ENCODE results near the gene MCOLN1.

MCOLN1 gene

GRCh38 chr19:7504684-7505083 lies 17.7 kb upstream of the MCOLN1 start:
- DNase-seq: no peak

- DNase-seq: no peak
Measured at GRCh38 chr19:7505288-7505681, 17.1 kb upstream of the MCOLN1 start.

- no peak for DNase-seq
Measured at GRCh38 chr19:7505682-7506384, 16.6 kb upstream of the MCOLN1 start.

- peak in 1 of 2 experiments; percentile 23 for DNase-seq
Measured at GRCh38 chr19:7506385-7507328, 15.8 kb upstream of the MCOLN1 start.

- no peak for DNase-seq
Measured at GRCh38 chr19:7507884-7508283, 14.5 kb upstream of the MCOLN1 start.

GRCh38 chr19:7509625-7510024 lies 12.8 kb upstream of the MCOLN1 start:
- no peak for DNase-seq

- DNase-seq: peak; percentile 98 to 99
Measured at GRCh38 chr19:7512400-7512851, 10.0 kb upstream of the MCOLN1 start.

- peak in 1 of 2 experiments; percentile 67 for DNase-seq
Measured at GRCh38 chr19:7513809-7514642, 8.4 kb upstream of the MCOLN1 start.

GRCh38 chr19:7515110-7515644 lies 7.2 kb upstream of the MCOLN1 start:
- no peak for DNase-seq

GRCh38 chr19:7515645-7516151 lies 6.7 kb upstream of the MCOLN1 start, which contains the start of gene ZNF358:
TSS of gene ZNF358 (plus strand) at chr19:7516103. CDS start at chr19:7519243, 3,140 bp downstream.
- DNase-seq: peak; percentile 20 to 75

- peak in 1 of 2 experiments; percentile 24 for DNase-seq
Measured at GRCh38 chr19:7516333-7516732, 6.1 kb upstream of the MCOLN1 start.

GRCh38 chr19:7516878-7517277 lies 5.5 kb upstream of the MCOLN1 start:
- DNase-seq: no peak

- no peak for DNase-seq
Measured at GRCh38 chr19:7519361-7520130, 2.9 kb upstream of the MCOLN1 start.

- DNase-seq: no peak
Measured at GRCh38 chr19:7520131-7521051, 2.0 kb upstream of the MCOLN1 start.

GRCh38 chr19:7521551-7522071 lies 813 bp upstream of the MCOLN1 start:
- no peak for DNase-seq

- DNase-seq: no peak
Measured at GRCh38 chr19:7522923-7523667, 671 bp downstream of the MCOLN1 start.

- no peak for DNase-seq
Measured at GRCh38 chr19:7524523-7524922, 2.1 kb downstream of the MCOLN1 start.

GRCh38 chr19:7524992-7525739 lies 2.7 kb downstream of the MCOLN1 start:
- no peak for DNase-seq

All from NCI-H524 (cell line).